Activated naive CD8-positive, alpha-beta T cell treated with anti-CD3 and anti-CD28 coated beads, Interleukin-2, amount 10 ng/mL, durations not matched to agents 7 days and 5 days (primary cell): ENCODE results near the gene TMEM204. TPM values are rescaled to one million over a fixed set of nuclear protein-coding genes. Genes with fewer than 3 reads are reported as not detected.

Experiments used
- ATAC-seq: fragments of 150-1000 bp; cut with Tn5 transposase; one replicate; pipeline ENCODE4 v1.10.0; 2021; ENCODE audit warnings: low read depth, moderate library complexity
- POLR2A ChIA-PET: fragments of 350-600 bp; sonication (Branson Sonifier 250); formaldehyde crosslinking; loops from one replicate; lab custom pipeline; 2021; ENCODE audit warnings: antibody characterized with exemption; lab: Charles Lee
- DNase-seq: peaks from one replicate; pipeline ENCODE4 v3.0.0; 2021
- H3K27ac Mint-ChIP-seq: one replicate; pipeline ENCODE4 v1.8.0; 2022; ENCODE audit warnings: mild to moderate bottlenecking, mixed read lengths
- H3K27me3 Mint-ChIP-seq: one replicate; pipeline ENCODE4 v1.8.0; 2022; ENCODE audit warnings: mild to moderate bottlenecking, moderate library complexity, mixed read lengths
- H3K36me3 Mint-ChIP-seq: one replicate; pipeline ENCODE4 v1.8.0; 2021; ENCODE audit warnings: mild to moderate bottlenecking, mixed read lengths
- H3K4me1 Mint-ChIP-seq: one replicate; pipeline ENCODE4 v1.8.0; 2021; ENCODE audit warnings: mixed read lengths
- H3K4me3 Mint-ChIP-seq: one replicate; pipeline ENCODE4 v1.8.0; 2022; ENCODE audit warnings: mild to moderate bottlenecking, moderate library complexity, mixed read lengths
- H3K9me3 Mint-ChIP-seq: one replicate; pipeline ENCODE4 v1.8.0; 2021; ENCODE audit warnings: mixed read lengths
- total RNA-seq, 2 experiments: library from RNA; stranded (reverse); gene quantifications; one replicate each; pipeline ENCODE4 v1.2.3, GENCODE V29; 2021

Gene TMEM204
- total RNA-seq, 2 experiments from 2014 or later = 68.3 to 72.0 TPM

DNA sequence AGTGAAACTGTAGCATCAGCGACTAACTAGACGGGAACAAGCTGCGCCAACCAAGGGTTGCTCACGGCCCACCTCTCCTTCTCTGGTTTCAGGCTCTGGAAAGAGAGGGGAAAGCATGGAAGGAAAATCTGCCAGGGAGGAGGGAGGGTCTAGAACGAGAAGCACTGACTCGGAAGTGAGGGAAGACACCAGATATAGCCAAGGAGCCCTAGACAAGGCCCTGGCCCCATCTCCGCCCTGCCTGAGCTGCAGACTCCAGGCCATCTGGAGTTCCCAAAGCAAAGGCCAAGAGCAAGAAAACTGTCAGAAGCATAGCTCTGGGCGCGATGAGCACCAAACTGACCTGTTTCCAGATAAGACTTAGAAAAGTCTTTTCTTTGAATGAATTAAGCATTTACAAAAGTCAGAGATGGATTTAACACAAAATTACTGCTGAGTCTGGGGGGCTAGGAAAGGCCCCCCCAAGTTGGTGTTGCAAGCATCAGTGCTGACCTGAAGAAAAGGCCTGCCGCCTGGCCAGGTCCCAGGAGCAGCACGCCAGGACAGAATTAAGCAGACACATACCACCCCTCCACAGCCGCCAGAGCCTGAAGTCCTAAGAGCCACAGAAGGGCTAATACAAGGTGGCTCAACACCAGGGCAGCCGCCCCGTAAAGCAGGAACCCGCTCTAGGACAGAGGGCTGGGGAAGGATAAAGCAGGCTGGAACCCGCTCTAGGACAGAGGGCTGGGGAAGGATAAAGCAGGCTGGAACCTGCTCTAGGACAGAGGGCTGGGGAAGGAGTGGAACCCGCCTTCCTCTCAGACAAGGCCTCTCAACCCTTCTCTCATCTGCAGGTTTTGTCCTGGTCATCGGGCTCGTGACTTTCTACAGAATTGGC, 20.7 kb downstream of the TMEM204 start:
- H3K9me3 Mint-ChIP-seq = no peaks in the 10 kb centered on the region
- H3K4me1 Mint-ChIP-seq = peaks cover 8% of the 10 kb centered on the region
- POLR2A ChIA-PET = no interaction called here
- no peak overlapping the region for H3K4me3 Mint-ChIP-seq
- ATAC-seq (no peak), DNase-seq (no peak)
- peaks cover 8% of the 10 kb centered on the region for H3K36me3 Mint-ChIP-seq
- H3K27me3 Mint-ChIP-seq = no peaks in the 10 kb centered on the region
- no peak overlapping the region for H3K27ac Mint-ChIP-seq

DNA sequence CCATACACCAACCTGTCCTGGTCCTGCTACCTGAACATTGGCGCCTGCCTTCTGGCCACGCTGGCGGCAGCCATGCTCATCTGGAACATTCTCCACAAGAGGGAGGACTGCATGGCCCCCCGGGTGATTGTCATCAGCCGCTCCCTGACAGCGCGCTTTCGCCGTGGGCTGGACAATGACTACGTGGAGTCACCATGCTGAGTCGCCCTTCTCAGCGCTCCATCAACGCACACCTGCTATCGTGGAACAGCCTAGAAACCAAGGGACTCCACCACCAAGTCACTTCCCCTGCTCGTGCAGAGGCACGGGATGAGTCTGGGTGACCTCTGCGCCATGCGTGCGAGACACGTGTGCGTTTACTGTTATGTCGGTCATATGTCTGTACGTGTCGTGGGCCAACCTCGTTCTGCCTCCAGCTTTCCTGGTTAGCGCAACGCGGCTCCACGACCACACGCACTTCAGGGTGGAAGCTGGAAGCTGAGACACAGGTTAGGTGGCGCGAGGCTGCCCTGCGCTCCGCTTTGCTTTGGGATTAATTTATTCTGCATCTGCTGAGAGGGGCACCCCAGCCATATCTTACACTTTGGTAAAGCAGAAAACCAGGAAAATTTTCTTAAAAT, 21.5 kb downstream of the TMEM204 start:
- no peak for ATAC-seq
- H3K27me3 Mint-ChIP-seq = no peaks in the 10 kb centered on the region
- no peak overlapping the region for H3K27ac Mint-ChIP-seq
- no peak for DNase-seq
- H3K9me3 Mint-ChIP-seq = no peaks in the 10 kb centered on the region
- H3K4me3 Mint-ChIP-seq = no peak overlapping the region
- peaks cover 15% of the 10 kb centered on the region for H3K4me1 Mint-ChIP-seq
- peaks cover 9% of the 10 kb centered on the region for H3K36me3 Mint-ChIP-seq
- POLR2A ChIA-PET = no interaction called here

DNA sequence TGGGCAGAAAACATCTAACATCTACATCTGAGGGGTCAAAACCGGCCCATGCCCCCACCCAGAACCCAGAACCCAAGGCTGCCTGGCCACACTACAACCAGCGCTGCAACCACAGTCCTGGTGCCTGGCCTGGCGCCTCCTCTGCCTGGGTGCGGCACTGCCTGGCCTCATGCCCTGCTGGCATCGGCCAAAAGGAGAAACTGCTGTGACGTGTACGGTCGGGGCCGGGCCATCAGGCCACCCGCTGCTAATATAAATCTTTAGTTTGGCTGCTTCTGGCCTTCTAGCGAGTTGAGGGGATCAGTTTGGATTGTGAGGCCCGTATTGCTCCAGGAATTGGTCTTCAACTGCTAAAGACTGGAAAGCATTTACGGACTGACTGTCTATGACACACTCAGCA, 22.8 kb downstream of the TMEM204 start:
- no peaks in the 10 kb centered on the region for H3K27me3 Mint-ChIP-seq
- peaks cover 18% of the 10 kb centered on the region for H3K4me1 Mint-ChIP-seq
- no peak overlapping the region for H3K27ac Mint-ChIP-seq
- no peak overlapping the region for H3K4me3 Mint-ChIP-seq
- H3K9me3 Mint-ChIP-seq = no peaks in the 10 kb centered on the region
- POLR2A ChIA-PET = no interaction called here
- H3K36me3 Mint-ChIP-seq = peaks cover 9% of the 10 kb centered on the region
- DNase-seq = no peak
- no peak for ATAC-seq

DNA sequence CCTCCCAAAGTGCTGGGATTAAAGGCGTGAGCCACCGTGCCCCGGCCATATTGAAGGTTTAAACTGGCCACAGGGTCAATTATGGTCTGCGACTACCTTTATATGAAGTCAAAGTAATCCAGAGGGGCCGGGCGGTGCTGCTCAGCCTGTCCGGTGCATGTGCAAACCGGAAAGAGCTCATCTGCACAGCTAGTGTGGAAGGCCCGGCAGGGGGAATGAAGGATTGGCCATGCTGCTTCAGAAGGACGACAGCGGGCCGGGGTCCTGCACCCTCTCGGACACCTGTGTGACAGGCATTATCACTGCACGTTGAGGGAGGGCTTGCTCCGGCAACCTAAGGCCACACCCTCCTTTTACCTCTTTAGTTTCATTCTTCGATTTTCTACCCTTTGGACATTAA, 23.6 kb downstream of the TMEM204 start:
- no peak for DNase-seq
- POLR2A ChIA-PET = interaction anchor here (1.6 kb wide), 1 partner anchor 9 kb away, joined by 4 read pairs; no protein-coding TSS in a partner anchor
- no peak for ATAC-seq
- Mint-ChIP-seq H3K4me1 (peaks cover 18% of the 10 kb centered on the region), H3K27ac (no peak overlapping the region), H3K9me3 (no peaks in the 10 kb centered on the region), H3K27me3 (no peaks in the 10 kb centered on the region), H3K4me3 (no peak overlapping the region), H3K36me3 (peaks cover 9% of the 10 kb centered on the region)

DNA sequence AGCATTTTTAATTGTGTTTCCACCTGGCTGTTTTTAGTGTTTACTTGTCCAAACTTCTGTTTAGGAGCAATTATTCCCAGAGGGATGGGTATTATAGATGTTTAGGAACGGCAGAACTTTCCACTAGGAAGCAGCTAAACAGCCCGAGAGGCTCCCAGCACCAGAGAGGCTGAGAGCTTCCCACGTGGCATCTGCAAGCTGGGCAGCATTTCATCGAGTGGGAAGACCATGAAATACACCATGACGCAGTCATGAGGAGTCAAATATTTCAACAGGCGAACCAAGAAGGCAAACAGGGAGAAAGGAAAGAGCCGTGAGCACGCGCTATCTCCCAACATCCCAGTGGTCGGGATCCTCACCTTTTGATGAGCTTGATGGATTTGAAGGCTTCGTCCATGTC, 24.1 kb downstream of the TMEM204 start:
- ATAC-seq = no peak
- H3K4me1 Mint-ChIP-seq = peaks cover 16% of the 10 kb centered on the region
- no peak overlapping the region for H3K4me3 Mint-ChIP-seq
- H3K36me3 Mint-ChIP-seq = peaks cover 9% of the 10 kb centered on the region
- no peaks in the 10 kb centered on the region for H3K27me3 Mint-ChIP-seq
- POLR2A ChIA-PET = interaction anchor here (1.6 kb wide), 1 partner anchor 10 kb away, joined by 4 read pairs; no protein-coding TSS in a partner anchor
- H3K9me3 Mint-ChIP-seq = no peaks in the 10 kb centered on the region
- DNase-seq = no peak
- H3K27ac Mint-ChIP-seq = no peak overlapping the region

DNA sequence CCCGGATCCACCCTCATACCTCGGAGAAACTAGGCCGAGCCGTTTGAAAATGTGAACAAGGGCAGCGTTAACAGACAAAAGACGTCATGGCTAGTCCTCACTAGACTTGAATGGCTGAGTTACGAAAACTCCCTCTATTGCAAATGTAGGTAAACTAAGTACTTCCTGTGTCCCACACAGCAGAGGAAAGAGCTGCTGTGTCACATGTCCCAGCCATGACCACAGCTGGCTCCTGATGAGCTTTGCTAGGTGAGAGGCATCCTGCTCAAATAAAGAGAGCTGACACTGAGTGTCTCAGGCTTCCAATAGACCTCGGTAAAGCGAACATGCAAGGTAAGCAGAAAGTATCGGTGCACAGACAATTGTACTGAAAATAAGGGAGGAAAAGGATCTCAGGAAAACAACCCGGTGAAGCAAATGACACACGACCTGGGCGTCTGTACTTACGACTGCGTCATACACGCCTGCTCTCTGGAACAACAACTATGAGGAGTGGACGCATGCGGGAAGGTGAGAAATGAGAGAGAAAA, 26.0 kb downstream of the TMEM204 start:
- H3K4me1 Mint-ChIP-seq = peaks cover 16% of the 10 kb centered on the region
- peak overlapping the region; percentile 71 for H3K4me3 Mint-ChIP-seq
- no peaks in the 10 kb centered on the region for H3K27me3 Mint-ChIP-seq
- H3K27ac Mint-ChIP-seq = peak overlapping the region; percentile 89
- ATAC-seq (peak; percentile 99), DNase-seq (no peak)
- POLR2A ChIA-PET = interaction anchor here (1.0 to 1.4 kb wide), 2 partner anchors 24 to 139 kb away, joined by 3 to 5 read pairs; partner anchors contain the start of gene UQCC4
- no peaks in the 10 kb centered on the region for H3K9me3 Mint-ChIP-seq
- H3K36me3 Mint-ChIP-seq = peaks cover 6% of the 10 kb centered on the region

DNA sequence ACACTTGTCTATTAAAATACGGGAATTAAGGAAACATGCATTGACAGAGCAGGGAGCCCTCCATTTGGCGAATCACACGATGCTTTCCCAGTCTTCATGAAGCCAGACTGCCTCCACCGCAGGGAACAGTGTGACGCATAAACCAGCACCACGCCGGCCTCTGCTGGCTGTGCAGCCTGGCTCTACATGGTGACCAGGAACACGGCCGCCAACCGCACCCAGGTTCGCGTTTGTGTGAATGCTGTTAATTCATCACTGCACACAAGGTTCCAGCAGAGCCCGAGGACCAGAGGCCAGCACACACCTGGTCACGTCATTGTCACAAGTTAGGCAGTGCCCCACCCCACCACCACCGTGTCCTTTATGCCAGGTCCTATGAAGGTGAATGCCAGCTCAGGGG, 26.7 kb downstream of the TMEM204 start:
- Mint-ChIP-seq H3K4me3 (no peak overlapping the region), H3K27me3 (no peaks in the 10 kb centered on the region), H3K27ac (peak overlapping the region; percentile 89), H3K9me3 (no peaks in the 10 kb centered on the region), H3K36me3 (peaks cover 6% of the 10 kb centered on the region), H3K4me1 (peaks cover 16% of the 10 kb centered on the region)
- DNase-seq (no peak), ATAC-seq (no peak)
- POLR2A ChIA-PET = interaction anchor here (1.3 kb wide), 1 partner anchor 10 kb away, joined by 3 read pairs; no protein-coding TSS in a partner anchor

DNA sequence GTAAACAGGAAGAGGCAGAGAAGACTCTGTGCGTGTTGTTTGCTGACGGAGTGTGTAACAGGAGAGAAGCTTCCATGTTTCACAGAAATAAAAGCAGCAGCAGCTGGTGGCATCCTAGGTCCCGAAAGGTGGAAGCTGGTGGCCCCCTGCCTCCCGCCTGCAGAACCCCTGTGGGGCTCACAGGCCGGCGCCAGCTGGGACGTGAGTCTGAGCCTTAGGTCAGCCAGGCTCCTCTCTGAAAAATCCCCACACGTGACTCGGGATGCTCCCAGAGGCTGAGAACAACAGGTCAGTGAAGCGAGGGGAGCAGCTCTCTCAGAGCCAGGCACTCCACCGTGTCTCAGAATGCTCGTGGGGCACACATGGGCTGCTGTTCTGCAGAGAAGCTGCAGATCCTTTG, 27.4 kb downstream of the TMEM204 start:
- Mint-ChIP-seq H3K4me1 (peaks cover 16% of the 10 kb centered on the region), H3K9me3 (no peaks in the 10 kb centered on the region), H3K4me3 (no peak overlapping the region), H3K27me3 (no peaks in the 10 kb centered on the region), H3K36me3 (peaks cover 6% of the 10 kb centered on the region), H3K27ac (peak overlapping the region; percentile 65)
- POLR2A ChIA-PET = interaction anchor here (1.3 kb wide), 1 partner anchor 9 kb away, joined by 3 read pairs; no protein-coding TSS in a partner anchor
- no peak for ATAC-seq
- DNase-seq = no peak

DNA sequence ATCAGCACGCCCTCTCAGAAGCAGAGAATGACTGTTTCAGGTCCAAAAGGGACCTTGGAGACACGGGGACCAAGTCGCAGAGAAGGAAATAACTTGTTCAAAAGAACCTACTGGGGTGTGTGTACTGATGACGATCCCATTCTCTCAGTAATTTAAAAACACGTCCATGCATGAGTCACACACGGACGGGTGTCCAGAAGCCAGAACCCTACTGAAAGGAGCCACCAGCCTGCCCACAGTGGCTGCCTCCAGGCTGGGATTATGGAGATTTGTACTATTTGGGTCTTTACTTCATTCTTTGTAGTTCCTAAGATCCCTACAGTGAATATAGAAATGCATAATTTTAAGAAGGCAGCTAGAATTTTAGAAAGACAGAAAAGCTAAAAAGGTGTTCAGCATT, 27.8 kb downstream of the TMEM204 start:
- DNase-seq (no peak), ATAC-seq (no peak)
- POLR2A ChIA-PET = interaction anchor here (1.3 kb wide), 1 partner anchor 9 kb away, joined by 3 read pairs; no protein-coding TSS in a partner anchor
- H3K27ac Mint-ChIP-seq = peak overlapping the region; percentile 65
- H3K9me3 Mint-ChIP-seq = no peaks in the 10 kb centered on the region
- H3K36me3 Mint-ChIP-seq = peaks cover 6% of the 10 kb centered on the region
- peaks cover 16% of the 10 kb centered on the region for H3K4me1 Mint-ChIP-seq
- no peaks in the 10 kb centered on the region for H3K27me3 Mint-ChIP-seq
- no peak overlapping the region for H3K4me3 Mint-ChIP-seq

DNA sequence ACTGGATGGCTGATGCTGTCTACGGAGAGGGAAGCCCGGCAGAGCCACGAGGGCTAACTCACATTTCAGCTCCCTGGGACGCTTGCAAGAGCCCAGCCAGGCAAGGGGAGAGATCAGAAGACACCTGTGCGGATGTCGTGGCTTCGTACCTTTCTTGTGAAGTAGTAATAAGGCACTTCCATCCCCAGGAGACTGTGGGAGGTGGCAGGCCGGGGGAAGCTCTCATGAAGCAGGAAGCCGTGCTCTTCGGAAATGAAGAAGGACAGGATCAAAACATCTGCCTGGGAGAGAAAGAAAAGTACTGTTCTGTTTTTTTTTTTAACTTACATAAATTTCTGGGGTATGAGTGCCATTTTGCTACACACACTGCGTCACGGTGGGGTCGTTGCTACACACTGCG, 28.4 kb downstream of the TMEM204 start:
- H3K36me3 Mint-ChIP-seq = peaks cover 6% of the 10 kb centered on the region
- no peaks in the 10 kb centered on the region for H3K27me3 Mint-ChIP-seq
- peak overlapping the region; percentile 28 for H3K27ac Mint-ChIP-seq
- H3K4me3 Mint-ChIP-seq = no peak overlapping the region
- DNase-seq (no peak), ATAC-seq (no peak)
- POLR2A ChIA-PET = no interaction called here
- H3K4me1 Mint-ChIP-seq = peaks cover 16% of the 10 kb centered on the region
- H3K9me3 Mint-ChIP-seq = no peaks in the 10 kb centered on the region

DNA sequence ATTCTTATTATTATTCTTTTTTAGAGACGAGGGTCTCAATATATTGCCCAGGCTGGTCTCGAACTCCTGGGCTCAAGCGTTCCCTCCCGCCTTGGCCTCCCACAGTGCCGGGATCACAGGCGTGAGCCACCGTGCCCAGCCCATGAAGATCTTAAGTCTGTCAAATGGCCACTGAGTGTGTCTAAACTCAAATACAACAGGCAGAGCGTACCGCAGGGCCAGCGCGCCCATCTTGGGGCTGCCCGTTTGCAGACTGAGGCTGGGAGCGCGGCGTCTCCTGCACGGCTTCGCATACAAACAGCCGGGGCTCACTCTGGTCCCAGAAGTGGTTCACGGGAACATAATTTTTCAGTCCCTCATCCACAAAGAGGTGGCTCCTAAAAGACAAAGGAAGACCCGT, 30.3 kb downstream of the TMEM204 start:
- POLR2A ChIA-PET = no interaction called here
- no peak overlapping the region for H3K27ac Mint-ChIP-seq

DNA sequence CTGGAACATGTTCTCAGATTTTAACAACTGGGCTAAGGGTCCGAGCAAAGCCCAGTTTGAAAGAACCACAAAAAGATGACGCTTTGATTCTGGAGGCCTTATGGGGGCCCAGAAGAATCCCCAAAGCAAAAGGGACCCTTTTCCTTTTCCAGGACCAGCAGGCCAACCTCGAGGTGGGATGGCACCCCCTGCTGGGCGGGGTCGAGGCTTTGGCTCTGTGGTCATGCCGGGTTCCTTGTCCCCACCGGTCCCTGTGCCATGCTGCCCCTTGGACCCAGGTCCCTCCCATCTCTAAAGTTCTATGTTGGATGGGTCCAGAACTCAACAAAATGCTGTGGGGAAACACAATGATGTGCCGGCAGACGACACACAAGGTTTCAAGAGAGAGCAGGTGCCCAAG, 30.9 kb downstream of the TMEM204 start:
- Mint-ChIP-seq H3K9me3 (no peaks in the 10 kb centered on the region), H3K4me1 (peaks cover 10% of the 10 kb centered on the region), H3K27ac (no peak overlapping the region), H3K27me3 (no peaks in the 10 kb centered on the region), H3K4me3 (no peak overlapping the region), H3K36me3 (peaks cover 3% of the 10 kb centered on the region)
- ATAC-seq (no peak), DNase-seq (no peak)
- POLR2A ChIA-PET = no interaction called here

More for the DNA sequence above, 30.3 kb downstream of the TMEM204 start:
- Mint-ChIP-seq H3K27me3 (no peaks in the 10 kb centered on the region), H3K9me3 (no peaks in the 10 kb centered on the region), H3K4me1 (peaks cover 15% of the 10 kb centered on the region), H3K4me3 (no peak overlapping the region), H3K36me3 (peaks cover 3% of the 10 kb centered on the region)
- ATAC-seq (no peak), DNase-seq (no peak)

DNA sequence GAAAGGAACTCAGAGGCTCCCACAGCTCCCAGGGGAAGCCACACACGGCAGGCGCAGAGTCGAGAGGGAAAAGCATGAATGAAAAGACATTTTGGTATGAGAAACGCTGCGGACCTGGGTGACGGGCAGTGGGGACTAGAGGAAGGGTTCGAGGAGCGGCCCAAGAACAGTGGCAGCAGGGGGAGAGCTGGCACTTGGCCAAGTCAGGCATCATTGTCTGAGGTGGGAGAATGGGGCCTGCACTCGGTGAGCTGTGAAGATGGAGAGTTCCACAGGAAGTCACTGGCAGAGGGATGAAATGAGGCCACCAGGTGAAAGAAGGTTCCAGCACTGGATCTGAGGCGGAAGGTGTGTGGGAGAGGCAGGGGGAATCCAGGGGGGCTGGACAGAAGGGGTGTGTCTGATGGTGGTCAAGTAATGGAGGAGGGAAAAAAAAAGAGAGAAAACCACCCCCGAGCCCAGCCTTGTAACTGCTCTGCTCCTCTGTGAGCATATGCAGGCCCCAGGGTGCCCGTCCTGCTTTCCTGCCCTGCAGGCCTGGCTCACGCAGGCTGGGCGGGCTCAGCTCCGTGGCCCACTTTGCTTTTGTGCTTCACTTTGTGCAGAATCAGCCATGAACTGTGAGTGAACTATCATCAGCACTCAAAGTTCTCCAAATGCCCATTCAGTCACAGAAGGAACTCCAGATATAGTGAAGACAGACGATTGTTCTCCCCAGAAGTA, 31.8 kb downstream of the TMEM204 start:
- POLR2A ChIA-PET = no interaction called here
- H3K9me3 Mint-ChIP-seq = no peaks in the 10 kb centered on the region
- DNase-seq (no peak), ATAC-seq (no peak)
- H3K4me1 Mint-ChIP-seq = peaks cover 4% of the 10 kb centered on the region
- no peaks in the 10 kb centered on the region for H3K27me3 Mint-ChIP-seq
- H3K27ac Mint-ChIP-seq = no peak overlapping the region
- no peak overlapping the region for H3K4me3 Mint-ChIP-seq
- no peaks in the 10 kb centered on the region for H3K36me3 Mint-ChIP-seq
